ENCODE measurements around the gene ZFYVE27. TPM values are rescaled to one million over a fixed set of nuclear protein-coding genes. Genes with fewer than 3 reads are reported as not detected.

ZFYVE27 gene
- total and polyA plus RNA-seq, 4 donors, result 21.1 to 33.9 (median 26.8) TPM

GRCh38 chr10:97738616-97739015 lies 1.7 kb downstream of the ZFYVE27 start:
- Histone ChIP-seq H3K9me3 (ENCODE audit: control insufficient read depth in 4 of 4, insufficient read depth in 3 of 4, low read length in 3 of 4) (peaks cover 0 to 4% (median 0%) of the 10 kb centered on the region in 4 donors), H3K36me3 (ENCODE audit: control insufficient read depth in 4 of 4, insufficient read depth in 4 of 4, low read length in 4 of 4) (peaks cover 0 to 17% (median 9%) of the 10 kb centered on the region in 4 donors), H3K4me3 (no peak overlapping the region), H3K27me3 (ENCODE audit: control insufficient read depth in 3 of 3, insufficient read depth in 3 of 3, low read length in 2 of 3) (no peaks in the 10 kb centered on the region), H3K4me1 (ENCODE audit: control insufficient read depth in 5 of 5, insufficient read depth in 5 of 5, low read length in 5 of 5) (peaks cover 3 to 9% (median 7%) of the 10 kb centered on the region in 5 donors), H3K9ac (ENCODE audit: insufficient read depth in 1 of 2, low read length in 2 of 2) (no peak overlapping the region), H3K27ac (ENCODE audit: low read depth in 1 of 2, low read length in 1 of 2) (no peak overlapping the region)
- no peak for TF ChIP-seq CTCF (IDR thresholded peaks at IDR 0.05; ENCODE audit: control extremely low read depth, extremely low read depth)
- no peak for ATAC-seq (ENCODE audit: insufficient read depth, low FRiP score)
- no peak for DNase-seq
- WGBS, 2 donors, result 95% methylated on average over 4 of the region's 4 CpGs

GRCh38 chr10:97740613-97741012 lies 3.7 kb downstream of the ZFYVE27 start:
- no peak for TF ChIP-seq CTCF (IDR thresholded peaks at IDR 0.05; ENCODE audit: control extremely low read depth, extremely low read depth)
- H3K27me3 ChIP-seq (ENCODE audit: control insufficient read depth in 3 of 3, insufficient read depth in 3 of 3, low read length in 2 of 3), result no peaks in the 10 kb centered on the region
- 94 to 95% methylated on average over 2 of the region's 2 CpGs for WGBS, 2 donors

GRCh38 chr10:97743169-97743943 lies 6.4 kb downstream of the ZFYVE27 start:
- H3K36me3 ChIP-seq (ENCODE audit: control insufficient read depth in 4 of 4, insufficient read depth in 4 of 4, low read length in 4 of 4), result peaks cover 9 to 35% (median 31%) of the 10 kb centered on the region in 4 donors
- ATAC-seq (ENCODE audit: insufficient read depth, low FRiP score) (no peak), DNase-seq (no peak)
- no peak overlapping the region for H3K4me3 ChIP-seq
- WGBS, 2 donors, result 80 to 89% methylated on average over 10 of the region's 10 CpGs
- no peak overlapping the region for H3K27ac ChIP-seq (ENCODE audit: low read depth in 1 of 2, low read length in 1 of 2)
- no peaks in the 10 kb centered on the region for H3K9me3 ChIP-seq (ENCODE audit: control insufficient read depth in 4 of 4, insufficient read depth in 3 of 4, low read length in 3 of 4)
- TF ChIP-seq CTCF (IDR thresholded peaks at IDR 0.05; ENCODE audit: control extremely low read depth, extremely low read depth), result no peak
- H3K27me3 ChIP-seq (ENCODE audit: control insufficient read depth in 3 of 3, insufficient read depth in 3 of 3, low read length in 2 of 3), result no peaks in the 10 kb centered on the region
- H3K9ac ChIP-seq (ENCODE audit: insufficient read depth in 1 of 2, low read length in 2 of 2), result no peak overlapping the region
- peaks cover 0 to 6% (median under 1%) of the 10 kb centered on the region in 5 donors for H3K4me1 ChIP-seq (ENCODE audit: control insufficient read depth in 5 of 5, insufficient read depth in 5 of 5, low read length in 5 of 5)

More at GRCh38 chr10:97740613-97741012, 3.7 kb downstream of the ZFYVE27 start:
- no peak overlapping the region for H3K27ac ChIP-seq (ENCODE audit: low read depth in 1 of 2, low read length in 1 of 2)
- H3K9ac ChIP-seq (ENCODE audit: insufficient read depth in 1 of 2, low read length in 2 of 2), result no peak overlapping the region
- peaks cover 0 to 4% (median 0%) of the 10 kb centered on the region in 4 donors for H3K9me3 ChIP-seq (ENCODE audit: control insufficient read depth in 4 of 4, insufficient read depth in 3 of 4, low read length in 3 of 4)
- peaks cover 3 to 9% (median 7%) of the 10 kb centered on the region in 5 donors for H3K4me1 ChIP-seq (ENCODE audit: control insufficient read depth in 5 of 5, insufficient read depth in 5 of 5, low read length in 5 of 5)
- peaks cover 4 to 23% (median 20%) of the 10 kb centered on the region in 4 donors for H3K36me3 ChIP-seq (ENCODE audit: control insufficient read depth in 4 of 4, insufficient read depth in 4 of 4, low read length in 4 of 4)
- ATAC-seq (ENCODE audit: insufficient read depth, low FRiP score) (no peak), DNase-seq (no peak)
- no peak overlapping the region for H3K4me3 ChIP-seq
